HepG2 (cell line): ENCODE data around the gene CYBC1. TPM values are rescaled to one million over a fixed set of nuclear protein-coding genes. Genes with fewer than 3 reads are reported as not detected.

ENCODE experiments used
- ATAC-seq: fragments of 200-7000 bp; cut with Tn5 transposase; 3 replicates; pipeline ENCODE4 v1.9.1; 2020; ENCODE audit warnings: mild to moderate bottlenecking, moderate library complexity
- BruUV-seq: library from RNA; stranded (reverse); fragments of 400-500 nt; replicated peaks from 2 replicates; lab custom pipeline; 2021; lab: Mats Ljungman, UMichigan
- CTCF ChIA-PET: fragments of 300-600 bp; formaldehyde crosslinking; extraction: SDS; loops from one replicate; lab custom pipeline; 2021; ENCODE audit warnings: low total read pairs, inconsistent platforms, low intra/inter-chr PET ratio; lab: Yijun Ruan, JAX
- POLR2A ChIA-PET: fragments of 350-600 bp; sonication (Branson Sonifier 250); formaldehyde crosslinking; loops from one replicate; lab custom pipeline; 2020; ENCODE audit warnings: antibody characterized with exemption, inconsistent platforms; lab: Yijun Ruan, JAX
- DNase-seq: peaks from one replicate; pipeline ENCODE4 v3.0.0-alpha.2; 2015; ENCODE audit warnings: low spot score
- FAIRE-seq: peaks from 3 replicates; lab custom pipeline; 2011; peaks lifted over from hg19 to GRCh38; lab: Jason Lieb, UNC
- H2AFZ ChIP-seq: one replicate; pipeline ENCODE4 v1.6.1; 2011; ENCODE audit warnings: low read length, inconsistent platforms
- H3K27ac ChIP-seq: fragments of 300-600 bp; 3 replicates; pipeline ENCODE4 v1.8.0; 2011; ENCODE audit warnings: mixed run types, mild to moderate bottlenecking, mixed read lengths, low read length, inconsistent platforms; ENCODE audit not compliant: insufficient read depth; ENCODE audit errors: extremely low read length
- H3K27me3 ChIP-seq, 2 experiments: fragments of 200-600 bp in 1 of 2; 2 replicates in 1 of 2; 3 replicates in 1 of 2; pipeline versions ENCODE4 v1.6.0 to v1.8.0; 2011; ENCODE audit warnings: low read length in 2 of 2, mild to moderate bottlenecking in 2 of 2, moderate library complexity in 2 of 2, inconsistent platforms in 1 of 2; ENCODE audit not compliant: insufficient read depth in 2 of 2, control insufficient read depth in 1 of 2
- H3K36me3 ChIP-seq, 2 experiments: fragments of 200-600 bp in 1 of 2; replicated peaks in 1 of 2; 2 replicates in 1 of 2; 3 replicates in 1 of 2; pipeline versions ENCODE4 v1.5.1 to v1.8.0; 2011; ENCODE audit warnings: low read length in 2 of 2, inconsistent platforms in 1 of 2; ENCODE audit not compliant: insufficient read depth in 2 of 2, control insufficient read depth in 1 of 2
- H3K4me1 ChIP-seq: 2 replicates; pipeline ENCODE4 v1.5.1; 2012; ENCODE audit warnings: low read length, inconsistent platforms; ENCODE audit not compliant: insufficient read depth
- H3K4me2 ChIP-seq: 2 replicates; pipeline ENCODE4 v1.6.0; 2011; ENCODE audit warnings: low read depth, low read length, inconsistent platforms
- H3K4me3 ChIP-seq, 3 experiments: fragments of 200-600 bp in 1 of 3; sonication (generic), shearing (Covaris generic) in 1 of 3; replicated peaks in 1 of 3; 2 replicates each; pipeline ENCODE4 v1.5.1; 2011 to 2016; ENCODE audit warnings: low read length in 3 of 3, inconsistent platforms in 2 of 3, low read depth in 2 of 3, mild to moderate bottlenecking in 2 of 3, control low read depth in 1 of 3, mixed read lengths in 1 of 3; ENCODE audit not compliant: insufficient read depth in 1 of 3
- H3K79me2 ChIP-seq: one replicate; pipeline ENCODE4 v1.6.1; 2011; ENCODE audit warnings: low read length, inconsistent platforms; ENCODE audit not compliant: insufficient read depth
- H3K9ac ChIP-seq: 2 replicates; pipeline ENCODE4 v1.6.0; 2011; ENCODE audit warnings: mild to moderate bottlenecking, low read depth, low read length, inconsistent platforms; ENCODE audit not compliant: insufficient read depth
- H3K9me3 ChIP-seq: 2 replicates; pipeline ENCODE4 v1.5.1; 2012; ENCODE audit warnings: mild to moderate bottlenecking, low read length
- H4K20me1 ChIP-seq: 2 replicates; pipeline ENCODE4 v1.6.0; 2011; ENCODE audit warnings: inconsistent platforms, mild to moderate bottlenecking, low read length, moderate library complexity; ENCODE audit not compliant: insufficient read depth
- CBX2 ChIP-seq, 2 experiments: fragments of 200-600 bp in 1 of 2; sonication (generic); formaldehyde crosslinking in 1 of 2; IDR thresholded peaks; 2 replicates each; pipeline versions ENCODE4 v1.7.0 to v1.8.1; 2018 to 2022; ENCODE audit warnings: low read depth in 2 of 2, low read length in 1 of 2, mild to moderate bottlenecking in 1 of 2, missing genetic modification reagents in 1 of 2
- CREB1 ChIP-seq, 2 experiments: fragments of 450-650 bp in 1 of 2; IDR thresholded peaks; 2 replicates each; pipeline ENCODE4 v1.6.1; 2016 to 2017; ENCODE audit warnings: control low read depth in 1 of 2, mild to moderate bottlenecking in 1 of 2, missing compliant biosample characterization in 1 of 2, missing genetic modification characterization in 1 of 2
- DMTF1 ChIP-seq: sonication (generic); formaldehyde crosslinking; IDR thresholded peaks from 2 replicates; pipeline ENCODE4 v1.4.0; 2020; ENCODE audit warnings: mild to moderate bottlenecking, missing genetic modification reagents
- GTF2F1 ChIP-seq: fragments of 150-350 bp; IDR thresholded peaks from 2 replicates; pipeline ENCODE4 v1.6.1; 2014; ENCODE audit warnings: low read length
- HDAC6 ChIP-seq: fragments of 200-600 bp; sonication (generic); IDR thresholded peaks from 2 replicates; pipeline ENCODE4 v1.7.0; 2017; ENCODE audit warnings: mild to moderate bottlenecking, antibody characterized with exemption, low read length, low read depth
- JUND ChIP-seq: sonication (generic); formaldehyde crosslinking; IDR thresholded peaks from 2 replicates; pipeline ENCODE4 v1.8.0; 2022; ENCODE audit warnings: mild to moderate bottlenecking, missing genetic modification reagents
- MXI1 ChIP-seq: IDR thresholded peaks from 3 replicates; pipeline ENCODE4 v1.6.1; 2012; ENCODE audit warnings: low read depth, low read length, inconsistent platforms, borderline replicate concordance
- NBN ChIP-seq: fragments of 450-650 bp; conservative IDR thresholded peaks from 2 replicates; pipeline ENCODE4 v1.6.1; 2017
- PAF1 ChIP-seq: IDR thresholded peaks from 2 replicates; pipeline ENCODE4 v1.6.1; 2016; ENCODE audit warnings: missing genetic modification reagents, missing compliant biosample characterization
- PHF5A ChIP-seq: IDR thresholded peaks from one replicate; pipeline ENCODE4 v1.6.1; 2018; ENCODE audit warnings: low read depth, missing genetic modification reagents; ENCODE audit not compliant: unreplicated experiment
- SIX1 ChIP-seq: sonication (generic); formaldehyde crosslinking; IDR thresholded peaks from 2 replicates; pipeline ENCODE4 v1.4.0; 2020; ENCODE audit warnings: missing genetic modification reagents, borderline replicate concordance
- SNAI1 ChIP-seq: sonication (generic); formaldehyde crosslinking; IDR thresholded peaks from 2 replicates; pipeline ENCODE4 v1.5.0; 2020; ENCODE audit warnings: mild to moderate bottlenecking, missing genetic modification reagents, borderline replicate concordance
- THAP7 ChIP-seq: sonication (generic); formaldehyde crosslinking; IDR thresholded peaks from 2 replicates; pipeline ENCODE4 v1.8.1; 2023; ENCODE audit warnings: mild to moderate bottlenecking, missing genetic modification reagents
- ZFP1 ChIP-seq: IDR thresholded peaks from 2 replicates; pipeline ENCODE4 v1.6.1; 2016
- ZNF337 ChIP-seq: sonication (generic); formaldehyde crosslinking; IDR thresholded peaks from 2 replicates; pipeline ENCODE4 v1.5.1; 2020; ENCODE audit warnings: missing genetic modification reagents, low read depth, mild to moderate bottlenecking, borderline replicate concordance
- ZNF883 ChIP-seq: sonication (generic); formaldehyde crosslinking; IDR thresholded peaks from 2 replicates; pipeline ENCODE4 v1.5.1; 2020; ENCODE audit warnings: mild to moderate bottlenecking, missing genetic modification reagents; ENCODE audit errors: not compliant biosample characterization
- WGBS: methylation state at CpG from one replicate; pipeline ENCODE4 v1.1.6; 2017; ENCODE audit warnings: low lambda C conversion rate; 5-methylcytosine and 5-hydroxymethylcytosine counted together
- in situ Hi-C: cut with HindIII; loops from 2 replicates; pipeline ENCODE4 v1.10.0; 2017; ENCODE audit warnings: low pct_unique_long_range_greater_than_20kb; ENCODE audit not compliant: extremely low pct_ligation_motif_present
- intact Hi-C: fragments of 100-400 bp; cut with micrococcal nuclease; formaldehyde crosslinking; loops from one replicate; pipeline ENCODE4 v1.10.0; 2022; ENCODE audit not compliant: unreplicated experiment
- polyA plus RNA-seq, 8 experiments: library from polyadenylated mRNA; depleted of rRNA in 3 of 8; stranded (reverse) in 7 of 8; unstranded in 1 of 8; fragments of >200 nt; fragmentation: Illumina TruSeq in 4 of 8; extraction: Trizol in 4 of 8; gene quantifications; 2 replicates each; pipeline versions ENCODE4 v1.2.1 to v1.2.3, GENCODE V29; 2011 to 2016; ENCODE audit warnings: low read depth in 4 of 8, missing spikeins in 1 of 8, mixed read lengths in 1 of 8; ENCODE audit not compliant: insufficient read depth in 1 of 8
- total RNA-seq, 5 experiments: library from RNA; depleted of rRNA; stranded (reverse); fragments of >200 nt; fragmentation: Illumina TruSeq; extraction: Trizol; gene quantifications; 2 replicates each; pipeline ENCODE4 v1.2.3, GENCODE V29; 2016; ENCODE audit warnings: low read depth in 1 of 5
- TF ChIP-seq, protein P1 (sequence below): IDR thresholded peaks from 2 replicates; pipeline ENCODE4 v1.6.1; 2016; ENCODE audit warnings: missing biosample characterization, missing genetic modification reagents, low read depth

Gene CYBC1
- total and polyA plus RNA-seq, 2 of the 13 experiments (the other 11 are each of a cell fraction or from before 2014, with no cell fraction given): 43.4 to 44.1 TPM

DNA sequence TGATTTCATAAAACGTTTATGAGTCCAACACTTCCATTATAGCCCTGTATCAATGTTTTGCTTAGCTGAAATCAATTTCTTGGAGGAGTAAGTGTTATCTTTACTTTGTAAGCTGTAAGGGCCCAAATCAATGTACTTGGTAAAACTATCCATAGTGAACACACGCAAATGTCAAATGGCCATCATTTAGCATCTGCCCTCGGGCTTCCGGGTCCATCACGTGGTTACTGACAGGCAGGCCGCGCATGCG, 7.3 kb upstream of the CYBC1 start (continued):
- TF ChIP-seq THAP7 (CRISPR knock-in tag) (no peak), MXI1 (peak; percentile 73; the same call in 1 of the 3 replicates), PHF5A (peak; percentile 13)

- intact Hi-C loops: no loop called here
- in situ Hi-C loops: no loop called here
- Histone ChIP-seq H3K4me1 (peaks cover 60% of the 10 kb centered on the region), H3K9me3 (no peaks in the 10 kb centered on the region), H3K27ac (peak overlapping the region; percentile 96), H3K9ac (peak overlapping the region; percentile 98), H4K20me1 (peaks cover 6% of the 10 kb centered on the region; the same call in 1 of the 2 replicates), H3K4me3 (peak overlapping the region; percentile 68 to 99 (median 83)), H3K27me3 (no peaks in the 10 kb centered on the region), H2AFZ (peak overlapping the region; percentile 24), H3K36me3 (peaks cover 4 to 17% of the 10 kb centered on the region in 2 experiments; a peak in 2 of 5 replicates), H3K4me2 (peak overlapping the region; percentile 97), H3K79me2 (peaks cover 10% of the 10 kb centered on the region)
- POLR2A ChIA-PET: interaction anchor here (0.7 to 1.9 kb wide), 10 partner anchors 37 to 165 kb away, joined by 3 to 6 read pairs (median 3); partner anchors contain the start of genes FOXK2, HEXD and OGFOD3
- peak; percentile 56 for FAIRE-seq
- ATAC-seq: no peak
- CTCF ChIA-PET: no interaction called here
- 4% methylated on average over 7 of the region's 10 CpGs for WGBS
- BruUV-seq: no TSS peak
- peak; percentile 69 for DNase-seq
- TF ChIP-seq ZNF337 (CRISPR knock-in tag) (0 out of 2 replicates have a peak, but pooled peaks have one; percentile 10), GTF2F1 (no peak), ZFP1 (CRISPR knock-in tag) (peak; percentile 19; the same call in 1 of the 2 replicates), CREB1 (IDR thresholded peaks at IDR 0.05) (no peak), CREB1 (CRISPR knock-in tag; IDR thresholded peaks at IDR 0.05) (no peak), SNAI1 (CRISPR knock-in tag) (0 out of 2 replicates have a peak, but pooled peaks have one; percentile 36), HDAC6 (no peak), SIX1 (no peak), JUND (CRISPR knock-in tag) (no peak), ZNF883 (no peak), NBN (no peak), CBX2 (IDR thresholded peaks at IDR 0.05; ENCODE audit: low read depth, low read length) (no peak), CBX2 (CRISPR knock-in tag; IDR thresholded peaks at IDR 0.05; ENCODE audit: low read depth) (no peak), PAF1 (CRISPR knock-in tag) (peak; percentile 71; the same call in 1 of the 2 replicates), DMTF1 (CRISPR knock-in tag) (no peak)
- TF ChIP-seq, protein P1, sequence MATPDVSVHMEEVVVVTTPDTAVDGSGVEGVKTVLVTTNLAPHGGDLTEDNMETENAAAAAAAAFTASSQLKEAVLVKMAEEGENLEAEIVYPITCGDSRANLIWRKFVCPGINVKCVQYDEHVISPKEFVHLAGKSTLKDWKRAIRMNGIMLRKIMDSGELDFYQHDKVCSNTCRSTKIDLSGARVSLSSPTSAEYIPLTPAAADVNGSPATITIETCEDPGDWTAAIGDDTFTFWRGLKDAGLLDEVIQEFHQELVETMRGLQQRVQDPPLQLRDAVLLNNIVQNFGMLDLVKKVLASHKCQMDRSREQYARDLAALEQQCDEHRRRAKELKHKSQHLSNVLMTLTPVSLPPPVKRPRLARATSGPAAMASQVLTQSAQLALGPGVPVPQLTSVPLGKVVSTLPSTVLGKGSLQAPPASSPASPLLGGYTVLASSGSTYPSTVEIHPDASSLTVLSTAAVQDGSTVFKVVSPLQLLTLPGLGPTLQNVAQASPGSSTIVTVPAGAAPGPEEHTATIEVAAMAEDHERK (CRISPR knock-in tag): no peak
Measured at GRCh38 chr17:82457073-82457928, 6.7 kb upstream of the CYBC1 start.
